ENCODE results near the gene EFEMP2.

Gene EFEMP2

GRCh38 chr11:65872586-65873317 lies at the start of gene EFEMP2:
TSS of gene EFEMP2 (minus strand) at chr11:65872800. CDS start at chr11:65872354, 446 bp downstream.
- DNase-seq, result no peak

- no peak for DNase-seq
Observed at GRCh38 chr11:65921876-65922275, 49.3 kb upstream of the EFEMP2 start.

- DNase-seq, result no peak
Observed at GRCh38 chr11:65921033-65921555, 48.5 kb upstream of the EFEMP2 start.

GRCh38 chr11:65920372-65920802 lies 47.8 kb upstream of the EFEMP2 start:
- no peak for DNase-seq

GRCh38 chr11:65919573-65920371 lies 47.2 kb upstream of the EFEMP2 start:
- peak in 1 of 2 donors; percentile 36 for DNase-seq

GRCh38 chr11:65919141-65919572 lies 46.6 kb upstream of the EFEMP2 start, which contains the start of gene DRAP1:
TSS of gene DRAP1 (plus strand) at chr11:65919426. CDS start at chr11:65919502, 76 bp downstream.
- peak; percentile 99 to 100 for DNase-seq

- DNase-seq, result no peak
Observed at GRCh38 chr11:65918211-65919140, 45.9 kb upstream of the EFEMP2 start, which contains the start of gene C11orf68. TSS of gene C11orf68 (minus strand) at chr11:65919062. CDS start at chr11:65919031, 31 bp downstream.

GRCh38 chr11:65917434-65918210 lies 45.0 kb upstream of the EFEMP2 start:
- DNase-seq, result no peak

- no peak for DNase-seq
Observed at GRCh38 chr11:65917077-65917433, 44.5 kb upstream of the EFEMP2 start.

- DNase-seq, result no peak
Observed at GRCh38 chr11:65916391-65916790, 43.8 kb upstream of the EFEMP2 start.

GRCh38 chr11:65915821-65916251 lies 43.2 kb upstream of the EFEMP2 start:
- no peak for DNase-seq

GRCh38 chr11:65915101-65915820 lies 42.7 kb upstream of the EFEMP2 start:
- no peak for DNase-seq

GRCh38 chr11:65912845-65913244 lies 40.2 kb upstream of the EFEMP2 start:
- DNase-seq, result no peak

GRCh38 chr11:65911682-65912568 lies 39.3 kb upstream of the EFEMP2 start:
- no peak for DNase-seq

- DNase-seq, result no peak
Observed at GRCh38 chr11:65907878-65908277, 35.3 kb upstream of the EFEMP2 start.

- no peak for DNase-seq
Observed at GRCh38 chr11:65906602-65907001, 34.0 kb upstream of the EFEMP2 start.

GRCh38 chr11:65903715-65904114 lies 31.1 kb upstream of the EFEMP2 start:
- no peak for DNase-seq

GRCh38 chr11:65903068-65903481 lies 30.5 kb upstream of the EFEMP2 start:
- no peak for DNase-seq

GRCh38 chr11:65900899-65901180 lies 28.2 kb upstream of the EFEMP2 start:
- DNase-seq, result no peak
